HCT116 (cell line): ENCODE data around the gene ADGRG1. TPM values are rescaled to one million over a fixed set of nuclear protein-coding genes. Genes with fewer than 3 reads are reported as not detected.

Source experiments
- ATAC-seq: fragments of 200-7000 bp; cut with Tn5 transposase; 2 replicates; pipeline ENCODE4 v1.9.1; 2020; ENCODE audit warnings: mild to moderate bottlenecking, moderate library complexity
- BruUV-seq: library from RNA; stranded (reverse); fragments of 400-500 nt; replicated peaks from 2 replicates; lab custom pipeline; 2021; lab: Mats Ljungman, UMichigan
- CTCF ChIA-PET: fragments of 300-600 bp; sonication (Branson Sonifier 250); formaldehyde crosslinking; loops from one replicate; lab custom pipeline; 2021; ENCODE audit warnings: antibody characterized with exemption; lab: Charles Lee
- POLR2A ChIA-PET: fragments of 300-600, 350-600 bp; sonication (Branson Sonifier 250); formaldehyde crosslinking; loops from one replicate; lab custom pipeline; 2021; ENCODE audit warnings: antibody characterized with exemption; lab: Charles Lee
- RAD21 ChIA-PET, 2 experiments: fragments of 300-600 bp; sonication (Branson Sonifier 250); formaldehyde crosslinking; loops; one replicate each; lab custom pipeline; 2023; ENCODE audit warnings: low total read pairs in 2 of 2; ENCODE audit not compliant: uncharacterized antibody in 2 of 2, unreplicated experiment in 2 of 2, low non-redundant PET in 1 of 2; lab: Charles Lee
- DNase-seq: peaks from one replicate; pipeline ENCODE4 v3.0.0-alpha.2; 2010; ENCODE audit warnings: low read depth, low spot score
- H2AFZ ChIP-seq: fragments of 200-600 bp; shearing (Covaris generic), sonication (generic); 2 replicates; pipeline ENCODE4 v1.6.1; 2017; ENCODE audit warnings: low read depth, mixed run types, mixed read lengths, antibody characterized with exemption, low read length; ENCODE audit not compliant: poor library complexity, severe bottlenecking
- H3K27ac ChIP-seq: 2 replicates; pipeline ENCODE4 v1.5.1; 2012; ENCODE audit warnings: low read depth, low read length
- H3K27me3 ChIP-seq: fragments of 200-600 bp; sonication (generic); 2 replicates; pipeline ENCODE4 v1.6.1; 2016; ENCODE audit warnings: mixed run types, low read length, mixed read lengths; ENCODE audit not compliant: insufficient read depth
- H3K36me3 ChIP-seq, 2 experiments: fragments of 200-500 bp in 1 of 2; fragments of 200-600 bp in 1 of 2; sonication (Bioruptor generic) in 1 of 2; sonication (generic) in 1 of 2; 2 replicates each; pipeline versions ENCODE4 v1.5.1 to v1.6.1; 2014 to 2016; ENCODE audit warnings: low read length in 2 of 2, inconsistent platforms in 1 of 2, mixed read lengths in 1 of 2, mixed run types in 1 of 2; ENCODE audit not compliant: insufficient read depth in 2 of 2, control insufficient read depth in 1 of 2
- H3K4me1 ChIP-seq, 2 experiments: fragments of 200-600 bp in 1 of 2; sonication (generic) in 1 of 2; 2 replicates each; pipeline versions ENCODE4 v1.5.1 to v1.6.1; 2012 to 2017; ENCODE audit warnings: low read length in 2 of 2, inconsistent platforms in 1 of 2, mild to moderate bottlenecking in 1 of 2, mixed read lengths in 1 of 2, mixed run types in 1 of 2, moderate library complexity in 1 of 2; ENCODE audit not compliant: insufficient read depth in 2 of 2, control insufficient read depth in 1 of 2
- H3K4me2 ChIP-seq: fragments of 200-600 bp; sonication (generic); 2 replicates; pipeline ENCODE4 v1.6.1; 2017; ENCODE audit warnings: mixed run types, low read length, mixed read lengths
- H3K4me3 ChIP-seq, 2 experiments: fragments of 200-600 bp in 1 of 2; sonication (generic) in 1 of 2; replicated peaks in 1 of 2; 2 replicates each; pipeline ENCODE4 v1.5.1; 2011 to 2016; ENCODE audit warnings: low read length in 2 of 2, control low read depth in 1 of 2, low read depth in 1 of 2, mild to moderate bottlenecking in 1 of 2, mixed read lengths in 1 of 2, mixed run types in 1 of 2
- H3K79me2 ChIP-seq: fragments of 200-600 bp; sonication (generic); 2 replicates; pipeline ENCODE4 v1.6.1; 2017; ENCODE audit warnings: mild to moderate bottlenecking, mixed run types, low read length, moderate library complexity, mixed read lengths; ENCODE audit not compliant: insufficient read depth
- H3K9ac ChIP-seq: fragments of 200-600 bp; sonication (generic); 2 replicates; pipeline ENCODE4 v1.6.1; 2016; ENCODE audit warnings: low read length, mixed read lengths
- H3K9me2 ChIP-seq: fragments of 200-600 bp; sonication (generic), shearing (Covaris generic); 2 replicates; pipeline ENCODE4 v1.6.1; 2017; ENCODE audit warnings: mixed run types, mild to moderate bottlenecking, moderate library complexity; ENCODE audit not compliant: insufficient read depth
- H3K9me3 ChIP-seq, 2 experiments: fragments of 200-500 bp in 1 of 2; fragments of 200-600 bp in 1 of 2; sonication (Bioruptor generic) in 1 of 2; sonication (generic) in 1 of 2; 2 replicates each; pipeline ENCODE4 v1.6.1; 2014 to 2017; ENCODE audit warnings: low read length in 2 of 2, mixed read lengths in 2 of 2, inconsistent platforms in 1 of 2, low read depth in 1 of 2, mild to moderate bottlenecking in 1 of 2, mixed run types in 1 of 2, moderate library complexity in 1 of 2; ENCODE audit not compliant: control insufficient read depth in 1 of 2, insufficient read depth in 1 of 2
- H4K20me1 ChIP-seq: fragments of 200-600 bp; sonication (generic), shearing (Covaris generic); 2 replicates; pipeline ENCODE4 v1.6.1; 2017; ENCODE audit warnings: mixed run types, mild to moderate bottlenecking, moderate library complexity; ENCODE audit not compliant: insufficient read depth
- CEBPB ChIP-seq: IDR thresholded peaks from 2 replicates; pipeline ENCODE4 v1.6.1; 2012; ENCODE audit warnings: low read depth
- RAD21 ChIP-seq: IDR thresholded peaks from 2 replicates; pipeline ENCODE4 v1.6.1; 2012; ENCODE audit warnings: low read depth, mild to moderate bottlenecking
- SP1 ChIP-seq: IDR thresholded peaks from 2 replicates; pipeline ENCODE4 v1.6.1; 2012; ENCODE audit warnings: low read depth
- ZFX ChIP-seq: fragments of 450-650 bp; IDR thresholded peaks from 2 replicates; pipeline ENCODE4 v1.6.1; 2017
- intact Hi-C: fragments of 100-400 bp; cut with micrococcal nuclease; formaldehyde crosslinking; loops from 2 replicates; pipeline ENCODE4 v1.10.0; 2022
- total RNA-seq: library from RNA; stranded (reverse); gene quantifications from one replicate; pipeline ENCODE4 v1.2.1, GENCODE V29; 2021; ENCODE audit not compliant: unreplicated experiment
- TF ChIP-seq, protein P1 (sequence below): IDR thresholded peaks from 2 replicates; pipeline ENCODE4 v1.6.1; 2011; ENCODE audit warnings: mild to moderate bottlenecking, low read length, moderate library complexity; ENCODE audit not compliant: insufficient replicate concordance; ENCODE audit errors: extremely low read depth
- TF ChIP-seq, protein P2 (sequence below): IDR thresholded peaks from 2 replicates; pipeline ENCODE4 v1.6.1; 2012; ENCODE audit warnings: low read depth

The ADGRG1 gene
- total RNA-seq, 1 experiment from 2014 or later = 36.4 TPM

DNA sequence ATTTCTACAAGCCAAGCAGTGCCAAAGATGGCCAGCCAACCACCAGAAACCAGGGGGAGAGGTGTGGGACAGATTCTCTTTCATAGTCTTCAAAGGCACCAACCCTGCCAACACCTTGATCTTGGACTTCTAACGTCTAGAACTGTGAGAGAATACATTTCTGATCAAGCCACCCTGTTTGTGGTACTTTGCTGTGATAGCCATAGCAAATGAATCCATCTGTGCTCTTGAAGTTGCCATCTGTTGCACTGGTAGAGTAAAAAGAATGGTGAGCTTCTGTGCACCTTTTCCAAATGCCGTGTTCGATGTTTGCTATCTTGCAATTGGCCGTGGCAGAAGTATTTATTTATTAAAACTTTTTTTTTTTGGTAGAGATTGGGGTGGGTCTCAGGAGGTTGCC is 16.7 kb upstream of the ADGRG1 start:
- Histone ChIP-seq H3K9me3 (no peaks in the 10 kb centered on the region), H4K20me1 (no peaks in the 10 kb centered on the region), H3K9me2 (no peaks in the 10 kb centered on the region), H3K36me3 (no peaks in the 10 kb centered on the region), H3K27me3 (no peaks in the 10 kb centered on the region), H3K9ac (no peak overlapping the region), H3K4me3 (no peak overlapping the region), H3K4me2 (no peak overlapping the region), H2AFZ (no peak overlapping the region), H3K79me2 (no peaks in the 10 kb centered on the region), H3K4me1 (no peaks in the 10 kb centered on the region), H3K27ac (no peak overlapping the region)
- no peak for DNase-seq
- no peak for ATAC-seq
- TF ChIP-seq SP1 (no peak), RAD21 (no peak), ZFX (no peak), CEBPB (no peak)
- TF ChIP-seq, protein P1, sequence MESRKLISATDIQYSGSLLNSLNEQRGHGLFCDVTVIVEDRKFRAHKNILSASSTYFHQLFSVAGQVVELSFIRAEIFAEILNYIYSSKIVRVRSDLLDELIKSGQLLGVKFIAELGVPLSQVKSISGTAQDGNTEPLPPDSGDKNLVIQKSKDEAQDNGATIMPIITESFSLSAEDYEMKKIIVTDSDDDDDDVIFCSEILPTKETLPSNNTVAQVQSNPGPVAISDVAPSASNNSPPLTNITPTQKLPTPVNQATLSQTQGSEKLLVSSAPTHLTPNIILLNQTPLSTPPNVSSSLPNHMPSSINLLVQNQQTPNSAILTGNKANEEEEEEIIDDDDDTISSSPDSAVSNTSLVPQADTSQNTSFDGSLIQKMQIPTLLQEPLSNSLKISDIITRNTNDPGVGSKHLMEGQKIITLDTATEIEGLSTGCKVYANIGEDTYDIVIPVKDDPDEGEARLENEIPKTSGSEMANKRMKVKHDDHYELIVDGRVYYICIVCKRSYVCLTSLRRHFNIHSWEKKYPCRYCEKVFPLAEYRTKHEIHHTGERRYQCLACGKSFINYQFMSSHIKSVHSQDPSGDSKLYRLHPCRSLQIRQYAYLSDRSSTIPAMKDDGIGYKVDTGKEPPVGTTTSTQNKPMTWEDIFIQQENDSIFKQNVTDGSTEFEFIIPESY = no peak
- TF ChIP-seq, protein P2, sequence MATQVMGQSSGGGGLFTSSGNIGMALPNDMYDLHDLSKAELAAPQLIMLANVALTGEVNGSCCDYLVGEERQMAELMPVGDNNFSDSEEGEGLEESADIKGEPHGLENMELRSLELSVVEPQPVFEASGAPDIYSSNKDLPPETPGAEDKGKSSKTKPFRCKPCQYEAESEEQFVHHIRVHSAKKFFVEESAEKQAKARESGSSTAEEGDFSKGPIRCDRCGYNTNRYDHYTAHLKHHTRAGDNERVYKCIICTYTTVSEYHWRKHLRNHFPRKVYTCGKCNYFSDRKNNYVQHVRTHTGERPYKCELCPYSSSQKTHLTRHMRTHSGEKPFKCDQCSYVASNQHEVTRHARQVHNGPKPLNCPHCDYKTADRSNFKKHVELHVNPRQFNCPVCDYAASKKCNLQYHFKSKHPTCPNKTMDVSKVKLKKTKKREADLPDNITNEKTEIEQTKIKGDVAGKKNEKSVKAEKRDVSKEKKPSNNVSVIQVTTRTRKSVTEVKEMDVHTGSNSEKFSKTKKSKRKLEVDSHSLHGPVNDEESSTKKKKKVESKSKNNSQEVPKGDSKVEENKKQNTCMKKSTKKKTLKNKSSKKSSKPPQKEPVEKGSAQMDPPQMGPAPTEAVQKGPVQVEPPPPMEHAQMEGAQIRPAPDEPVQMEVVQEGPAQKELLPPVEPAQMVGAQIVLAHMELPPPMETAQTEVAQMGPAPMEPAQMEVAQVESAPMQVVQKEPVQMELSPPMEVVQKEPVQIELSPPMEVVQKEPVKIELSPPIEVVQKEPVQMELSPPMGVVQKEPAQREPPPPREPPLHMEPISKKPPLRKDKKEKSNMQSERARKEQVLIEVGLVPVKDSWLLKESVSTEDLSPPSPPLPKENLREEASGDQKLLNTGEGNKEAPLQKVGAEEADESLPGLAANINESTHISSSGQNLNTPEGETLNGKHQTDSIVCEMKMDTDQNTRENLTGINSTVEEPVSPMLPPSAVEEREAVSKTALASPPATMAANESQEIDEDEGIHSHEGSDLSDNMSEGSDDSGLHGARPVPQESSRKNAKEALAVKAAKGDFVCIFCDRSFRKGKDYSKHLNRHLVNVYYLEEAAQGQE = no peak
- RAD21 ChIA-PET = no interaction called here
- POLR2A ChIA-PET = interaction anchor here (2.3 kb wide), 1 partner anchor 8 kb away, joined by 6 read pairs; no protein-coding TSS in a partner anchor
- BruUV-seq = no TSS peak
- intact Hi-C loops = no loop called here
- CTCF ChIA-PET = no interaction called here
